Body of pancreas (tissue), 4 donors: ENCODE results near the gene ATP11A.

Experiments used
- CTCF ChIP-seq, 7 experiments: fragments of 450-650 bp in 4 of 7; fragments of 200-600 bp in 3 of 7; sonication (generic) in 3 of 7; IDR thresholded peaks; one replicate each; pipeline ENCODE4 v1.5.1; 2016 to 2019; ENCODE audit warnings: antibody characterized with exemption in 7 of 7
- POLR2A ChIP-seq, 3 donors: fragments of 450-650 bp; IDR thresholded peaks; one replicate each; pipeline ENCODE4 v1.6.1; 2016; ENCODE audit warnings: antibody characterized with exemption in 3 of 3, mild to moderate bottlenecking in 2 of 3

GRCh38 chr13:112768795-112769481 is 79.1 kb downstream of the ATP11A start:
- TF ChIP-seq CTCF (IDR thresholded peaks at IDR 0.05) (no peak), POLR2A (IDR thresholded peaks at IDR 0.05) (no peak)
